ENCODE results near the gene MRPL53.

MRPL53 gene

DNA sequence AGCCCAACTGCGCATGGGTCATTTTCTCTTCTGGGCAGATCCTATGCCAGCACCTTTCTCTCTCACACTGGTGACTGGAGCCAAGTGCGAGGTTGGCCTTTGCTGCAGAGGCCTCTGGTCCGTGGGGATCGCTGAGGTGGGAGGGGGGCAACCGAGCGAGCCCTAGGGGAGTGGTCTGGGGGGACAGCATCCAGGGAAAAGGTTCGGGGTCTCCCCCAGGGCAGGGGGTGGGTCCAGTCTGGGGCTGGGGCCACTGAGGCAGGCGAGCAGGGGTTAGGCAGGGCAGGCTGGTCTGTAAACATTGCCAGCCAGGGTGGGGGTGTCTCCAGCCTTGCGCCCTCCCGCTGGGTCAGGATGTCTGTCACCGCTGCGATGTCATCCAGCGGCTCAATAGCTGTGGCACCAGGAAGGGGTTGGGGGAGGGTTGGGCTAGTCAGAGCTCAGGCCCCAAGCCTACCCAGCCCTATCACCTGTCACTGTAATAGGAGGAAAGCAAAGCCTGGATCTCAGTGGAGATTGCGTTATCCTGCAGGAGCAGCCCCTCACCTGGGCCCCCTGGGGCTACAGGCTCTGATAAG is 46.2 kb downstream of the MRPL53 start:
- DNase-seq (ENCODE audit: low spot score): no peak

GRCh38 chr2:74425523-74425922 is 47.0 kb downstream of the MRPL53 start:
- no peak for DNase-seq (ENCODE audit: low spot score)

DNA sequence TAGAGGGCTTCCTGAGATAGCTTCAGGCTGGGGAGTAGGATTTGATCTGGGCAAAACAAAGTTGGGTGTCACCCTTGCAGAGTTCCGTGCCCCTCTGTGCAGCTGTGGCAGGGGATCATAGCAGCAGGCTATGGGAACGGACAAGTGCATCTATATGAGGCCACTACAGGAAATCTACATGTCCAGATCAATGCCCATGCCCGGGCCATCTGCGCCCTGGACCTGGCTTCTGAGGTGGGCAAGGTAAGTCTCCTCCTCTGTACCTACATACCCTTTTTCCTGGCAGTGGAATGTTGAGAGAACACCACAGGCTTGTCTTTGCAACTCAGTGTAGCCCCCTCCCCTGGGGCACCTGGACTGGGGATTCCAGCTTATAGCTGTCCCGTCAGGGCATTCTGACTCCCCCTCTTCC is 47.5 kb downstream of the MRPL53 start:
- DNase-seq (ENCODE audit: low spot score): no peak

DNA sequence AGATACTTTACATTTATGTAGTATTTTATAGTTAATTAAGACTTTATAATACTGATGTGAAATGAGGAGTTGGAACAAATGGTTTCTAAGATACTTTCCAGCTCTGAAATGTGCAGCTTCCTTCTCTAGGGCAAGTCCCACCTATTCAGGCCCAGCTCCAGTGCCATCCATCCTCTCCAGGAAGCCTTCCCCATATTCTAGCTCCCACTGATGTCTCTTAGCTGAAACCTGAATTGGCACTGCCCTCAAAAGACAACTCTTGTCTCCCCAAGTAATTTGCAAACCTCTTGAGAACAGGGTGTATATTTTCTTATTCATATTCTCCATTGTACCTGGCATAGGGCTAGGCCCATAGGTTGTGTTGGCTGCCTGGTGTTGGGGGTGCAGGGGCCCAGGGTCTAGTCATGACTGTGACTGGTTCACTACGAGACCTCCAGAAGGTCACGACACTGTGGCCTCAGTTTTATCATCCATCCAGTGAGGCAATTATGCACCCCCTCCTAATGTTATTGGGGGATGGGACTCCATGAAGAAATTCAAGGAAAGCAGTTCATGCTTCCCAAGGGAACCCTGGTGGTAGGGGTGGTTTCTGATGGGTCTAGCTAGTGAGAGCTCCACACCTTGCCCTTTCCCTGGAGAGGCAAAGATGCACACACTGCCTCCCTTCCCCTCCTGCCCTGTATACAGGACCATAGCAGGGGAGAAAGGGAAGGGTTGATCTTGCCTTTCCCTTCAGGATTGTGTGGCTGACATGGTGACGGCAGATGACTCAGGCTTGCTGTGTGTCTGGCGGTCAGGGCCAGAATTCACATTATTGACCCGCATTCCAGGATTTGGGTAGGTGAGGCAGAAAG is 48.1 kb downstream of the MRPL53 start:
- no peak for DNase-seq (ENCODE audit: low spot score)

- DNase-seq (ENCODE audit: low spot score): no peak
Measured at GRCh38 chr2:74423231-74424095, 49.0 kb downstream of the MRPL53 start.

Data from germinal center (tissue), 1 donor.